IMR-90 (cell line): ENCODE data around the gene RAX2. TPM values are rescaled to one million over a fixed set of nuclear protein-coding genes. Genes with fewer than 3 reads are reported as not detected.

Experiments
- ATAC-seq: fragments of 200-7000 bp; cut with Tn5 transposase; 2 replicates; pipeline ENCODE4 v1.9.1; 2020; ENCODE audit warnings: low read depth, mild to moderate bottlenecking, moderate library complexity
- BruUV-seq: library from RNA; stranded (reverse); fragments of 400-500 nt; replicated peaks from 2 replicates; lab custom pipeline; 2021; lab: Mats Ljungman, UMichigan
- CTCF ChIA-PET: fragments of 300-600 bp; formaldehyde crosslinking; extraction: SDS; loops from one replicate; lab custom pipeline; 2021; ENCODE audit warnings: antibody characterized with exemption; lab: Yijun Ruan, JAX
- POLR2A ChIA-PET: fragments of 300-600 bp; sonication (Branson Sonifier 250); formaldehyde crosslinking; loops from one replicate; lab custom pipeline; 2022; ENCODE audit warnings: antibody characterized with exemption; ENCODE audit not compliant: unreplicated experiment; lab: Charles Lee
- DNase-seq: peaks from one replicate; pipeline ENCODE4 v3.0.0; 2013
- H2AFZ ChIP-seq: replicated peaks from 2 replicates; pipeline ENCODE3; 2013; ENCODE audit warnings: low read length, mild to moderate bottlenecking; ENCODE audit not compliant: poor library complexity
- H2AK5ac ChIP-seq: 2 replicates; pipeline ENCODE4 v1.6.1; 2013; ENCODE audit warnings: low read depth, low read length, inconsistent platforms
- H2AK9ac ChIP-seq: replicated peaks from 2 replicates; pipeline ENCODE3; 2013; ENCODE audit warnings: mild to moderate bottlenecking, low read depth, low read length, moderate library complexity; ENCODE audit not compliant: poor library complexity
- H2BK120ac ChIP-seq: 2 replicates; pipeline ENCODE4 v1.6.1; 2013; ENCODE audit warnings: low read depth, low read length, inconsistent platforms
- H2BK15ac ChIP-seq: 3 replicates; pipeline ENCODE4 v1.6.1; 2013; ENCODE audit warnings: low read depth, low read length, inconsistent platforms
- H2BK20ac ChIP-seq: 2 replicates; pipeline ENCODE4 v1.6.1; 2013; ENCODE audit warnings: low read depth, mild to moderate bottlenecking, inconsistent platforms, low read length, moderate library complexity
- H2BK5ac ChIP-seq: 2 replicates; pipeline ENCODE4 v1.6.1; 2013; ENCODE audit warnings: mild to moderate bottlenecking, low read depth, low read length, inconsistent platforms; ENCODE audit not compliant: poor library complexity, severe bottlenecking
- H3K14ac ChIP-seq: replicated peaks from 2 replicates; pipeline ENCODE4 v1.6.1; 2013; ENCODE audit warnings: low read depth, low read length, inconsistent platforms
- H3K18ac ChIP-seq: 2 replicates; pipeline ENCODE4 v1.6.1; 2013; ENCODE audit warnings: low read depth, low read length, control low read depth
- H3K23ac ChIP-seq: 2 replicates; pipeline ENCODE4 v1.6.1; 2013; ENCODE audit warnings: low read depth, low read length, inconsistent platforms
- H3K27ac ChIP-seq: 2 replicates; pipeline ENCODE4 v1.5.1; 2013; ENCODE audit warnings: mild to moderate bottlenecking, control low read depth, low read length; ENCODE audit not compliant: insufficient read depth
- H3K27me3 ChIP-seq: 2 replicates; pipeline ENCODE4 v1.6.1; 2013; ENCODE audit warnings: low read length; ENCODE audit not compliant: control insufficient read depth, insufficient read depth
- H3K36me3 ChIP-seq: 2 replicates; pipeline ENCODE4 v1.6.1; 2013; ENCODE audit warnings: low read length, mixed read lengths; ENCODE audit not compliant: control insufficient read depth, insufficient read depth
- H3K4ac ChIP-seq: 2 replicates; pipeline ENCODE4 v1.6.1; 2013; ENCODE audit warnings: low read depth, low read length, inconsistent platforms
- H3K4me1 ChIP-seq: 2 replicates; pipeline ENCODE4 v1.6.1; 2013; ENCODE audit warnings: low read length, mixed read lengths; ENCODE audit not compliant: control insufficient read depth, insufficient read depth
- H3K4me2 ChIP-seq: 2 replicates; pipeline ENCODE4 v1.6.1; 2013; ENCODE audit warnings: low read depth, mild to moderate bottlenecking, control low read depth, low read length, moderate library complexity
- H3K4me3 ChIP-seq: 2 replicates; pipeline ENCODE4 v1.5.1; 2013; ENCODE audit warnings: low read depth, mild to moderate bottlenecking, control low read depth, low read length, moderate library complexity; ENCODE audit not compliant: insufficient read depth
- H3K56ac ChIP-seq: 2 replicates; pipeline ENCODE4 v1.6.1; 2013; ENCODE audit warnings: low read length, inconsistent platforms; ENCODE audit not compliant: insufficient read depth; ENCODE audit errors: extremely low read depth
- H3K79me1 ChIP-seq, 2 experiments: 2 replicates each; pipeline ENCODE4 v1.6.1; 2013; ENCODE audit warnings: low read length in 2 of 2, inconsistent platforms in 1 of 2, low read depth in 1 of 2
- H3K9ac ChIP-seq: 2 replicates; pipeline ENCODE4 v1.6.1; 2013; ENCODE audit warnings: low read depth, low read length, control low read depth
- H3K9me1 ChIP-seq: 2 replicates; pipeline ENCODE4 v1.6.1; 2013; ENCODE audit warnings: low read length, inconsistent platforms; ENCODE audit not compliant: insufficient read depth
- H3K9me3 ChIP-seq: 2 replicates; pipeline ENCODE4 v1.6.1; 2013; ENCODE audit warnings: low read length; ENCODE audit not compliant: control insufficient read depth, insufficient read depth
- H4K20me1 ChIP-seq: 2 replicates; pipeline ENCODE4 v1.6.1; 2013; ENCODE audit warnings: low read length, inconsistent platforms; ENCODE audit not compliant: insufficient read depth
- H4K5ac ChIP-seq: 2 replicates; pipeline ENCODE4 v1.6.1; 2013; ENCODE audit warnings: mild to moderate bottlenecking, low read depth, low read length, control low read depth
- H4K8ac ChIP-seq, 2 experiments: 2 replicates each; pipeline ENCODE4 v1.6.1; 2013; ENCODE audit warnings: low read depth in 2 of 2, low read length in 2 of 2, control low read depth in 1 of 2, inconsistent platforms in 1 of 2
- H4K91ac ChIP-seq: 2 replicates; pipeline ENCODE4 v1.6.1; 2013; ENCODE audit warnings: low read depth, low read length, inconsistent platforms; ENCODE audit not compliant: insufficient read depth
- BHLHE40 ChIP-seq: fragments of 150-350 bp; IDR thresholded peaks from 2 replicates; pipeline ENCODE4 v1.6.1; 2016; ENCODE audit warnings: mild to moderate bottlenecking, low read depth, low read length
- CHD1 ChIP-seq: IDR thresholded peaks from 2 replicates; pipeline ENCODE4 v1.6.1; 2012; ENCODE audit warnings: low read depth, low read length, improper control_type of control experiment
- POLR2A ChIP-seq: IDR thresholded peaks from 2 replicates; pipeline ENCODE4 v1.6.1; 2012; ENCODE audit warnings: mild to moderate bottlenecking, low read depth, low read length
- WGBS, 2 experiments: methylation state at CpG; one replicate each; pipeline versions ENCODE4 v1.1.5 to v1.1.7; 2013; ENCODE audit warnings: missing lambda C conversion rate in 2 of 2; ENCODE audit not compliant: insufficient read length in 1 of 2; ENCODE audit errors: extremely low coverage in 2 of 2; 5-methylcytosine and 5-hydroxymethylcytosine counted together
- dilution Hi-C: fragments of 300-500 bp; cut with HindIII; formaldehyde crosslinking; loops from one replicate; pipeline ENCODE4 v1.14.3; 2018; ENCODE audit warnings: low sequenced_read_pairs; ENCODE audit not compliant: unreplicated experiment
- in situ Hi-C: fragments of 300-500 bp; cut with MboI; formaldehyde crosslinking; loops from 3 replicates; pipeline ENCODE4 v1.14.3; 2019; ENCODE audit warnings: low sequenced_read_pairs, inconsistent platforms, mixed read lengths
- intact Hi-C: fragments of 100-400 bp; cut with micrococcal nuclease; formaldehyde crosslinking; loops from 2 replicates; pipeline ENCODE4 v1.10.0; 2022
- polyA plus RNA-seq, 3 experiments: library from polyadenylated mRNA; depleted of rRNA; stranded (reverse); fragments of >200 nt; gene quantifications; 2 replicates each; pipeline ENCODE4 v1.2.3, GENCODE V29; 2012; ENCODE audit warnings: low replicate concordance in 1 of 3
- total RNA-seq: library from RNA; depleted of rRNA; stranded (reverse); fragments of >200 nt; gene quantifications from 2 replicates; pipeline ENCODE4 v1.2.3, GENCODE V29; 2012

RAX2 gene
- total and polyA plus RNA-seq, 2 of the 4 experiments (the other 2 are of a cell fraction), result not detected

GRCh38 chr19:3767050-3767449 lies 5.0 kb downstream of the RAX2 start:
- Histone ChIP-seq H2AK9ac (no peak overlapping the region), H2BK5ac (no peak overlapping the region), H3K14ac (no peak overlapping the region), H3K4me3 (no peak overlapping the region), H4K8ac (no peak overlapping the region), H4K91ac (no peak overlapping the region), H2AFZ (no peak overlapping the region), H3K4me2 (no peak overlapping the region), H2BK15ac (no peak overlapping the region), H3K9ac (no peak overlapping the region), H4K20me1 (no peaks in the 10 kb centered on the region), H3K27me3 (no peaks in the 10 kb centered on the region), H3K56ac (no peak overlapping the region), H3K79me1 (peaks cover 10 to 15% of the 10 kb centered on the region in 2 experiments; a peak in 3 of 4 replicates), H3K9me3 (no peaks in the 10 kb centered on the region), H3K4ac (no peak overlapping the region), H2AK5ac (no peak overlapping the region), H2BK20ac (no peak overlapping the region), H4K5ac (no peak overlapping the region), H3K27ac (no peak overlapping the region), H3K18ac (no peak overlapping the region), H3K4me1 (no peaks in the 10 kb centered on the region), H3K9me1 (no peaks in the 10 kb centered on the region), H3K23ac (no peak overlapping the region), H3K36me3 (peaks cover 27% of the 10 kb centered on the region), H2BK120ac (no peak overlapping the region)
- intact Hi-C loops, result no loop called here
- no TSS peak for BruUV-seq
- DNase-seq (no peak), ATAC-seq (no peak)
- dilution Hi-C loops, result no loop called here
- 89% methylated on average over 16 of the region's 23 CpGs; no CpG with 5 or more reads in 1 of the 2 experiments for WGBS, 2 experiments
- ChIA-PET POLR2A (no interaction called here), CTCF (no interaction called here)
- no peak for TF ChIP-seq BHLHE40
- no peak for TF ChIP-seq CHD1
- TF ChIP-seq POLR2A, result no peak
- in situ Hi-C loops, result no loop called here
